HG02571 (cell line): ENCODE results near the gene DDX52.

Source experiments
- ATAC-seq: cut with Tn5 transposase; IDR thresholded peaks from one replicate; pipeline ENCODE4 v1.9.1; 2021; ENCODE audit warnings: mild to moderate bottlenecking, moderate library complexity; ENCODE audit not compliant: unreplicated experiment

DDX52 gene

DNA sequence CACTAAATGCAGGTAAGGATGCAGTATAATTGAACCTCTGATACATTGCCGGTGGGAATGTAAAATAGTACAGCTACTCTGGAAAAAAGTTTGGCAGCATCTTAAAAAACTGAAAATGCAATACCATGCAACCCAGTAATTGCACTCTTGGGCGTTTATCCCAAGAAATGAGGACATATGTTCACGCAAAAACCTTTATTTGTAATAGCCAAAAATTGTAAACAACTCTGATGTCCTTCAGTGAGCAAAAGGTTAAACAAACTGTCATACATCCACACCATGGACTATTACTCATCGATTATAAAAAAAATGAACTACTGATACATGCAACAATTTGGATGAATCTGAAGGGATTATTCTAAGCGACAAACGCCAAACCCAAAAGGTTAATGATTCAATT is 51.0 kb downstream of the DDX52 start:
- ATAC-seq: no peak

DNA sequence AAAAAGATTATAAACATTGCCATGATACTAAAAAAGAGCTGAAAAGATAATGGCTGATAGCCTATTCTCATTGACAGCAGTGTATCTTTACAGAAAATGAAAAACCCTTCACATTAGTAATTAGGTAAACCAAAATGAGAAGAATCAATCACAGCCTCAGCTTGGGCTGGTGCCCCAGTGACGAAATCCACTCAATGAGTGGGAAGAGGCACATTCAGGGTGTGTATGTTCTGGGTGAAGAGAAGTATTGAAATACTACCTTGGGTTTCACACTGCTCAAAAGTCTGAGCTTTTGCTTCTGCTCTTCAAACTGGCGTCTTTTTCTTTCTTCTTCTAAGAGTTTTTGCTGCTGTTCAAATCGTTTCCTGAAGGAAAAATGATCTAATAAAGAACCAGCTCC is 58.2 kb downstream of the DDX52 start:
- no peak for ATAC-seq

- ATAC-seq: no peak
Measured at GRCh38 chr17:37576281-37576680, 67.0 kb downstream of the DDX52 start.

DNA sequence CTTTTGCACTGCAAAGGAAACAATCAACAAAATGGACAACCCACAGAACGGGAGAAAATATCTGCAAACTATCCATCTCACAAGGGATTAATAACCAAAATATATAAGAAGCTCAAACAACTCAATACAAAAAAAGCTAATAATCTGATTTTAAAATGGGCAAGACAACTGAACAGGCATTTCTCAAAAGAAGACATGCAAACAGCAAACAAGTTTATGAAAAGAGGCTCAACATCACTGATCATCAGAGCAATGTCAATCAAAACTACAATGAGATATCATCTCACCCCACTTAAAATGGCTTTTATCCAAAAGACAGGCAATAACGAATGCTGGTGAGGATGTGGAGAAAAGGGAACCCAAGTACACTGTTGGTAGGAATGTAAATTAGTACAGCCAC is 68.8 kb downstream of the DDX52 start:
- no peak for ATAC-seq

GRCh38 chr17:37571674-37572073 is 71.6 kb downstream of the DDX52 start:
- ATAC-seq: no peak

DNA sequence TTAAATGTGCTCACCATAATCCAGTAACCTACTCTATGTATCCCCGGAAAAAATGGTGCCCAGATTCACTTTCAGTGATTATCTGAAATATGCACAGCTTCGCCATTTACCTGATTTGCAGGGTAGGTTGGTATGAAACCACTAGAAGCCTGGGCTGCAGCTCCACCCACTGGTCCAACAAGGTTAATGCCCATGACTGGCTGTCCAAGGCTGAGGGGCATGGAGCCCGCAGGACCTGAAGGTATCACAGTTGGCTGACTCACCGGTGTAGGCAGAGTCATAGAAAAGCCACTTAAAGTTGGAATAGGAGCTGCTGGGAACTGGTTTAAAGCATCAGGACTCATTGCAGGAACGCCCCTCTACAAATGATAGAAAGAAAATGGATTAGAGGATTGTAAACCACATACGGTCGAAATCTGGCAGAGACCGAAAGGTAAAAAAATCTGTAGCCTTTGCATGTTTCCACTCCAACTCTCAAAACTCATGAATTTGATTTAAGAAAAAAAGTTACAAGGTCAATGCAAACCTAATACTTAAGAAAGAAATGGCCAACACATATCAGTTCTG is 72.6 kb downstream of the DDX52 start:
- ATAC-seq: no peak

- no peak for ATAC-seq
Measured at GRCh38 chr17:37568350-37569053, 74.7 kb downstream of the DDX52 start.

GRCh38 chr17:37567538-37567937 is 75.7 kb downstream of the DDX52 start:
- ATAC-seq: no peak

DNA sequence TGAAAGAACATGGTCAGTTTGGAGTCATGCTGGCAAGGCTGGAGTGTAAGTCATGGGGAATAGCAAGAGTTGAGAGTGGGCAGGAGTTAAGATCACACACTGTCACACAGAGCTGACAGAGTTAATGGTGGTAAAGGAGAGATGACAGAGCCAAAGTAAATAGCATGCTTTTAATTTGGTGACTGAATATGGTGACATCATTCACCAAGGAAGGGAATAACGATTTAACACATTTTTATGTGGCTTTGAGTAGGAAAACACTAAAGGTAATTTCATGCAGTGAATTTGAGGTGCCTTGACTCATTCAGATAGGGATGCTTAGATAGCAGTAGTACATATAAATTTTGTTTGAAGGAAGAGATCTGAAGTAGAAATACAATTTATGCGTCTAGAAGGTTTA is 76.1 kb downstream of the DDX52 start:
- ATAC-seq: no peak

GRCh38 chr17:37564252-37564651 is 79.0 kb downstream of the DDX52 start:
- ATAC-seq: no peak

DNA sequence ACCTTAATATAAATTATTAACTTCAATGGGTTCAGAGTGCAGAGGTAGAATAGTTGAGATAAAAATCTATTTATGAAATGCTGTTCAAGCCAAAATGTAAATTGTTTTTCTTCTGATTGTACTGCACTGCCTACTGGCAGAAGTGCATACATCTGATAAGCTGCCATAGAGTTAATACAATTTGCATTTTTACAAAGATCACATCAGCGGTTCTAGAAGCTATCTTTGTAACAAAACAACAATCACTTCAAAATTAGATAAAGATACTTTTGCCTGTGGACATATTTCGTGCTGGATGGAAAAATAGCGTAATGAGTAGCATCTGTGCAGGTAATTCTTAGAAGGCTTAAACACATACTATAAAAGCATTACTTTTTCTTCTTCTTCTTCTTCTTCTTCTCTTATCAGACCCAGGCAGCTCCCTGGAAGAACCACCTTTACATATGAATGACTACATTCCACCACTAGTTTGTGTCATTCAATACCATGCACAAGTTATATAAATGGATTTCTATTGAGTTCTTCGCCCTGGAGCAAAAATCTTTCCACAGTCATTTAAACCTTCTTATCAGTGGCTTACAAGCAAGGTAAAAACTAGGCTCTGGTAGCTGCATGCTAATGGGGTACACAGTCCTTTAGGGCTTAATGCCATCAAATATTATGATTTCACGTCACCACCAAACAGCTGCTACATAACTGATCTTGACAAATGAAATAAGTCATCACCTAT is 81.1 kb downstream of the DDX52 start:
- ATAC-seq: no peak
